Tibial artery (tissue), 4 donors: ENCODE results near the gene DENND5A.
"Not testable (repeated sequence)": the region's sequence is repeated elsewhere in the genome, so short reads cannot be mapped to it uniquely, and the experiment has no call there.

Source experiments
- DNase-seq, 2 donors: peaks; one replicate each; pipeline ENCODE4 v3.0.0-alpha.2; 2019
- H3K27ac ChIP-seq, 2 donors: fragments of 200-600 bp; sonication (generic) in 1 of 2; 1 replicate in 1 of 2; 2 replicates in 1 of 2; pipeline ENCODE4 v1.5.1; 2018 to 2019; ENCODE audit warnings: mild to moderate bottlenecking in 1 of 2
- H3K27me3 ChIP-seq, 2 donors: fragments of 200-600 bp; sonication (generic) in 1 of 2; one replicate each; pipeline versions ENCODE4 v1.5.1 to v1.6.0; 2016 to 2019
- H3K36me3 ChIP-seq, 3 donors: fragments of 200-600 bp; sonication (generic) in 2 of 3; one replicate each; pipeline ENCODE4 v1.5.1; 2016 to 2019; ENCODE audit warnings: mild to moderate bottlenecking in 2 of 3
- H3K4me1 ChIP-seq, 4 donors: fragments of 200-600 bp; sonication (generic) in 2 of 4; 1 replicate in 3 of 4; 2 replicates in 1 of 4; pipeline ENCODE4 v1.5.1; 2016 to 2019
- H3K4me3 ChIP-seq, 2 donors: fragments of 200-600 bp; sonication (generic) in 1 of 2; 1 replicate in 1 of 2; 2 replicates in 1 of 2; pipeline ENCODE4 v1.5.1; 2018 to 2019; ENCODE audit warnings: mild to moderate bottlenecking in 2 of 2
- H3K9me3 ChIP-seq, 3 donors: fragments of 200-600 bp; sonication (generic) in 1 of 3; one replicate each; pipeline ENCODE4 v1.5.1; 2016 to 2019
- CTCF ChIP-seq, 2 experiments: fragments of 200-600 bp in 1 of 2; fragments of 450-650 bp in 1 of 2; IDR thresholded peaks; one replicate each; pipeline ENCODE4 v1.5.1; 2017 to 2019; ENCODE audit warnings: antibody characterized with exemption in 2 of 2, mild to moderate bottlenecking in 1 of 2, moderate library complexity in 1 of 2
- intact Hi-C: fragments of 100-400 bp; cut with DNase I; formaldehyde crosslinking; loops from one replicate; pipeline ENCODE4 v1.15.0; 2023; ENCODE audit warnings: low total_unique reads

The DENND5A gene

GRCh38 chr11:9231848-9232177, 33.3 kb downstream of the DENND5A start:
- H3K27ac ChIP-seq: peak overlapping the region; percentile 1 to 47
- no peaks in the 10 kb centered on the region for H3K36me3 ChIP-seq
- DNase-seq: no peak
- no peaks in the 10 kb centered on the region for H3K9me3 ChIP-seq
- no peak for TF ChIP-seq CTCF (IDR thresholded peaks at IDR 0.05)
- peaks cover 0 to 30% (median 9%) of the 10 kb centered on the region in 4 donors for H3K4me1 ChIP-seq
- intact Hi-C loops: no loop called here
- H3K4me3 ChIP-seq: peak overlapping the region; percentile 21 to 29
- H3K27me3 ChIP-seq: no peaks in the 10 kb centered on the region

- Histone ChIP-seq H3K36me3 (no peaks in the 10 kb centered on the region), H3K27me3 (no peaks in the 10 kb centered on the region), H3K4me1 (peaks cover 0 to 30% (median 9%) of the 10 kb centered on the region in 4 donors), H3K4me3 (no peak overlapping the region), H3K9me3 (no peaks in the 10 kb centered on the region), H3K27ac (no peak overlapping the region)
- intact Hi-C loops: no loop called here
- no peak for TF ChIP-seq CTCF (IDR thresholded peaks at IDR 0.05)
- no peak for DNase-seq
These were observed 34.9 kb downstream of the DENND5A start for GRCh38 chr11:9230296-9230695.

- H3K27ac ChIP-seq: no peak overlapping the region
These were observed 37.1 kb downstream of the DENND5A start for GRCh38 chr11:9228091-9228490.

GRCh38 chr11:9225748-9226298, 39.3 kb downstream of the DENND5A start:
- H3K4me3 ChIP-seq: no peak overlapping the region
- no peak overlapping the region for H3K27ac ChIP-seq
- no peak for TF ChIP-seq CTCF (IDR thresholded peaks at IDR 0.05)
- intact Hi-C loops: no loop called here
- peaks cover 0 to 12% (median 5%) of the 10 kb centered on the region in 4 donors for H3K4me1 ChIP-seq
- no peaks in the 10 kb centered on the region for H3K27me3 ChIP-seq
- no peaks in the 10 kb centered on the region for H3K36me3 ChIP-seq
- no peaks in the 10 kb centered on the region for H3K9me3 ChIP-seq
- no peak for DNase-seq

More at GRCh38 chr11:9228091-9228490, 37.1 kb downstream of the DENND5A start:
- no peaks in the 10 kb centered on the region for H3K27me3 ChIP-seq
- no peak for TF ChIP-seq CTCF (IDR thresholded peaks at IDR 0.05)
- H3K4me1 ChIP-seq: peaks cover 0 to 28% (median 9%) of the 10 kb centered on the region in 4 donors
- H3K4me3 ChIP-seq: no peak overlapping the region
- no peaks in the 10 kb centered on the region for H3K36me3 ChIP-seq
- no peak for DNase-seq
- H3K9me3 ChIP-seq: no peaks in the 10 kb centered on the region
- intact Hi-C loops: no loop called here

GRCh38 chr11:9222654-9223053, 42.5 kb downstream of the DENND5A start:
- H3K4me1 ChIP-seq: peaks cover 0 to 26% (median 4%) of the 10 kb centered on the region in 4 donors

GRCh38 chr11:9220853-9221252, 44.3 kb downstream of the DENND5A start:
- H3K27ac ChIP-seq, DNase-seq, H3K27me3 ChIP-seq, intact Hi-C loops, H3K36me3 ChIP-seq, H3K4me3 ChIP-seq, H3K9me3 ChIP-seq: not testable (repeated sequence)
- H3K4me1 ChIP-seq: peaks cover 0 to 26% (median 4%) of the 10 kb centered on the region in 4 donors

More at GRCh38 chr11:9222654-9223053, 42.5 kb downstream of the DENND5A start:
- no peaks in the 10 kb centered on the region for H3K9me3 ChIP-seq
- no peak overlapping the region for H3K4me3 ChIP-seq
- H3K36me3 ChIP-seq: no peaks in the 10 kb centered on the region
- no peak for DNase-seq
- intact Hi-C loops: no loop called here
- no peaks in the 10 kb centered on the region for H3K27me3 ChIP-seq
- no peak for TF ChIP-seq CTCF (IDR thresholded peaks at IDR 0.05)
- no peak overlapping the region for H3K27ac ChIP-seq
